ENCODE measurements around the gene IL32. TPM values are rescaled to one million over a fixed set of nuclear protein-coding genes. Genes with fewer than 3 reads are reported as not detected.
A peak's percentile ranks its signal among the peaks of the same experiment; 100 is the strongest.

IL32 gene
- total and polyA plus RNA-seq, 8 donors, result 59.4 to 310 (median 65.5) TPM

DNA sequence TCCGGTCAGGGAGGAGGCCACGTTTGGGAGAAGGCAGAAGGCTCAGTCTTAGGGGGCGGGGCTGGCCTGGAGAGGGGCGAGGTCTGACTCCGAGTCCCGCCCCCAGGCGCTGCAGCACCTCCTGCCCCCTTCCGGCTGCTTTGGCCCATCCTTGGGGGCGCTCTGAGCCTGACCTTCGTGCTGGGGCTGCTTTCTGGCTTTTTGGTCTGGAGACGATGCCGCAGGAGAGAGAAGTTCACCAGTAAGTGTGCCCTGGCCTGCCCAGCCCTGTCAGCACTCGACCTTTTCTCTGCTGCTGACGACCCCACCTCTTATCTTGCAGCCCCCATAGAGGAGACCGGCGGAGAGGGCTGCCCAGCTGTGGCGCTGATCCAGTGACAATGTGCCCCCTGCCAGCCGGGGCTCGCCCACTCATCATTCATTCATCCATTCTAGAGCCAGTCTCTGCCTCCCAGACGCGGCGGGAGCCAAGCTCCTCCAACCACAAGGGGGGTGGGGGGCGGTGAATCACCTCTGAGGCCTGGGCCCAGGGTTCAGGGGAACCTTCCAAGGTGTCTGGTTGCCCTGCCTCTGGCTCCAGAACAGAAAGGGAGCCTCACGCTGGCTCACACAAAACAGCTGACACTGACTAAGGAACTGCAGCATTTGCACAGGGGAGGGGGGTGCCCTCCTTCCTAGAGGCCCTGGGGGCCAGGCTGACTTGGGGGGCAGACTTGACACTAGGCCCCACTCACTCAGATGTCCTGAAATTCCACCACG lies 43.8 kb upstream of the IL32 start:
- peak overlapping the region; percentile 94 to 97 for H3K27ac ChIP-seq
- H3K36me3 ChIP-seq, result peaks cover 0 to 17% of the 10 kb centered on the region in 2 donors
- ATAC-seq (peak; percentile 64), DNase-seq (peak in 2 of 4 donors; percentile 67 to 91)
- peaks cover 9 to 24% of the 10 kb centered on the region in 2 donors for H3K27me3 ChIP-seq
- peak overlapping the region; percentile 79 to 83 for H3K4me3 ChIP-seq
- H3K4me1 ChIP-seq, result peaks cover 35 to 61% of the 10 kb centered on the region in 2 donors
- intact Hi-C loops (cut with DNase I), result no loop called here
- TF ChIP-seq CTCF (IDR thresholded peaks at IDR 0.05), result peak in 1 of 2 donors; percentile 30
- no peaks in the 10 kb centered on the region for H3K9me3 ChIP-seq

DNA sequence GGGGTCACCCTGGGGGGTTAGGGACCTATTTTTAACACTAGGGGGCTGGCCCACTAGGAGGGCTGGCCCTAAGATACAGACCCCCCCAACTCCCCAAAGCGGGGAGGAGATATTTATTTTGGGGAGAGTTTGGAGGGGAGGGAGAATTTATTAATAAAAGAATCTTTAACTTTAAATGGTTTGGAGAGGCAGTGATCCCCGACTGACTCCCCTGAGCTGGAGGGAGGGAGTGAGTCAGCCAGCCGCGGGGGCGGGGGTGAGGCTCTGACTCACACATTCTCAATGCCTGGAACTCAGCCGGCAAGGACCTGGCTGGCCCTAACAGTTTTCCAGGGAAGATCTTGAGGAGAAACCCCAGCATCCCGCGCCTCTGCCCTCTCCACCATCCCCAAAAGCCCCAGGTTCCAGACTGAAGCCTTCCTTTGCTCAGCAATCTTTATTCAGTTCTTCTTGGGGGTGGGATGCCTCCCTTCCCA lies 43.2 kb upstream of the IL32 start:
- intact Hi-C loops (cut with DNase I), result no loop called here
- H3K36me3 ChIP-seq, result peaks cover 0 to 23% of the 10 kb centered on the region in 2 donors
- no peak for TF ChIP-seq CTCF (IDR thresholded peaks at IDR 0.05)
- ATAC-seq (peak; percentile 57), DNase-seq (peak in 3 of 4 donors; percentile 79 to 96 (median 92))
- H3K27ac ChIP-seq, result peak overlapping the region; percentile 94 to 97
- peak overlapping the region; percentile 79 to 83 for H3K4me3 ChIP-seq
- no peaks in the 10 kb centered on the region for H3K9me3 ChIP-seq
- H3K27me3 ChIP-seq, result peaks cover 9 to 19% of the 10 kb centered on the region in 2 donors
- H3K4me1 ChIP-seq, result peaks cover 35 to 61% of the 10 kb centered on the region in 2 donors

DNA sequence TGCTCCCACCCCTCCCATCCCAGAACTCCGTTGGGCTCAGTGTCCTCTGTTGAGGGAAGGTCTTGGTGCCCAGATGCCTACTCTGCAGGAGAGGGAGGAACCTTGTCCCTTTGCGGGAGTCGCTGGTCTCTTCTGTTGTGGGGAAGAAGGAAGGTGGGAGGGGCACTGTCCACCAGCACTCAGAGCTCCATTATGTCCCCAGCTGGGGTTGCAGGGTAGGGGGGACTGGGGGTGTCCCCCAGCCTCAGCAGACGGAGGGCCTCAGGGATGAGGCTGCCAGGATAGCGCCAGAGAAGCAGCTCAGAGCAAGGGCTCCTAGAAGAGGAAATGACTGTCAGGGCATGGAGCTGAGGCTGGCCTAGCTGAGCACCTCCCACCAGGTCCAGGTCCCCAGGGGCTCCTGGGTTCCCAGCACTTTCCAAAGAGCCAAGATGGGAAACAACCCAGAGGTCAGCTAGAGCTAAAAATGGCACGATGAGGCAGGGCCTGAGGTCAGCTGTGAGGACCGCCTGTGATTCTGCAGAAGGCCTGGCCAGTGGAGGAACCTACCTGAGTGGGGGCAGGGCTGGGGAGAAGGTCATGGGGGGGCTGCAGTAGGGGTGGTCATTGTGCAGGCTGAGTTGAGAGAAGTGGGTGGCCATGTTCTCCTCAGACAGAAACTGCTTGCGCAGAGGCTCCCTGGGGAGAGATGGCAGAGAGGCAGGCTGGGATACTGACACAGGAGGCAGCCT lies 42.6 kb upstream of the IL32 start:
- intact Hi-C loops (cut with DNase I), result no loop called here
- TF ChIP-seq CTCF (IDR thresholded peaks at IDR 0.05), result no peak

DNA sequence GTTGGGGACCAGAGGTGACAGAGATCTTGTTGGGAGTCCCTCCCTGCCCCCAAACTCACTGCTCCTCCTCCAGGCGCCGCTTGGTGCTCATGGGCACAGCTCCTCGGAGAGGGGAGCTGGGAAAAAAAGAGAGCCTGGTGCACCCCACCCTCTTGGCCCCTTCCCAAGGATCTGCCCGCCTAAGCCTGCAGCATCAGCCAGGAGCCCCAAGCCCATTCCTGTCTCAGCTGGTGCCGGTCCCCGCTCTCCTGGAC lies 42.1 kb upstream of the IL32 start:
- intact Hi-C loops (cut with DNase I), result no loop called here
- ATAC-seq, result no peak
- TF ChIP-seq CTCF (IDR thresholded peaks at IDR 0.05), result no peak
- Histone ChIP-seq H3K4me1 (peaks cover 32 to 62% of the 10 kb centered on the region in 2 donors), H3K27ac (peak overlapping the region; percentile 94 to 97), H3K27me3 (peaks cover 3 to 9% of the 10 kb centered on the region in 2 donors), H3K4me3 (peak overlapping the region; percentile 61 to 83), H3K36me3 (peaks cover 0 to 26% of the 10 kb centered on the region in 2 donors), H3K9me3 (no peaks in the 10 kb centered on the region)
- peak in 1 of 4 donors; percentile 84 for DNase-seq

More for the DNA sequence above, 42.6 kb upstream of the IL32 start:
- Histone ChIP-seq H3K4me3 (peak overlapping the region; percentile 61 to 83), H3K36me3 (peaks cover 0 to 26% of the 10 kb centered on the region in 2 donors), H3K4me1 (peaks cover 35 to 62% of the 10 kb centered on the region in 2 donors), H3K27ac (peak overlapping the region; percentile 94 to 97), H3K27me3 (peaks cover 8 to 13% of the 10 kb centered on the region in 2 donors), H3K9me3 (no peaks in the 10 kb centered on the region)
- DNase-seq (no peak), ATAC-seq (no peak)
